DMS 273 treated with DMSO at 0.1 percent for 48 hours (cell line): Measurements from ENCODE around the gene GORAB.

Experiments used
- DNase-seq: peaks from one replicate; lab custom pipeline; 2025; lab: John Stamatoyannopoulos, UW

GORAB gene

GRCh38 chr1:170592591-170593111 is 60.7 kb downstream of the GORAB start:
- no peak for DNase-seq

- no peak for DNase-seq
Observed at GRCh38 chr1:170593173-170594011, 61.4 kb downstream of the GORAB start.

GRCh38 chr1:170594066-170594626 is 62.2 kb downstream of the GORAB start:
- DNase-seq, result no peak

- no peak for DNase-seq
Observed at GRCh38 chr1:170596701-170597100, 64.7 kb downstream of the GORAB start.

- no peak for DNase-seq
Observed at GRCh38 chr1:170598618-170599017, 66.7 kb downstream of the GORAB start.

- DNase-seq, result no peak
Observed at GRCh38 chr1:170599033-170599432, 67.1 kb downstream of the GORAB start.

- DNase-seq, result no peak
Observed at GRCh38 chr1:170601866-170602265, 69.9 kb downstream of the GORAB start.
